Activated T-cell treated with anti-CD3 and anti-CD28 coated beads for 48 hours (primary cell): Measurements from ENCODE around the gene WWC1.
A peak's percentile ranks its signal among the peaks of the same experiment; 100 is the strongest.

Experiments used
- DNase-seq: peaks from one replicate; pipeline ENCODE4 v3.0.0-alpha.2; 2020; ENCODE audit warnings: low read depth

Gene WWC1

GRCh38 chr5:168291342-168291963 is at the start of gene WWC1:
Gene WWC1 (plus strand): TSS chr5:168291645. CDS start chr5:168292153, 508 bp downstream.
- peak; percentile 34 for DNase-seq

GRCh38 chr5:168244838-168245559 is 46.4 kb upstream of the WWC1 start:
- no peak for DNase-seq

GRCh38 chr5:168249923-168250322 is 41.5 kb upstream of the WWC1 start:
- no peak for DNase-seq

- no peak for DNase-seq
Observed at GRCh38 chr5:168251259-168251658, 40.2 kb upstream of the WWC1 start.

GRCh38 chr5:168254013-168254693 is 37.3 kb upstream of the WWC1 start:
- DNase-seq, result no peak

GRCh38 chr5:168260353-168261226 is 30.9 kb upstream of the WWC1 start:
- no peak for DNase-seq

GRCh38 chr5:168261227-168261571 is 30.2 kb upstream of the WWC1 start:
- DNase-seq, result no peak

- no peak for DNase-seq
Observed at GRCh38 chr5:168262042-168262743, 29.3 kb upstream of the WWC1 start.

GRCh38 chr5:168263121-168263520 is 28.3 kb upstream of the WWC1 start:
- DNase-seq, result no peak

GRCh38 chr5:168266016-168266415 is 25.4 kb upstream of the WWC1 start:
- no peak for DNase-seq

- peak; percentile 67 for DNase-seq
Observed at GRCh38 chr5:168268949-168269936, 22.2 kb upstream of the WWC1 start.

GRCh38 chr5:168269937-168270330 is 21.5 kb upstream of the WWC1 start:
- DNase-seq, result no peak

GRCh38 chr5:168270476-168270875 is 21.0 kb upstream of the WWC1 start:
- no peak for DNase-seq

GRCh38 chr5:168273056-168273980 is 18.1 kb upstream of the WWC1 start:
- DNase-seq, result no peak

- DNase-seq, result no peak
Observed at GRCh38 chr5:168274406-168274805, 17.0 kb upstream of the WWC1 start.

GRCh38 chr5:168275940-168276339 is 15.5 kb upstream of the WWC1 start:
- DNase-seq, result no peak

- DNase-seq, result no peak
Observed at GRCh38 chr5:168282120-168282519, 9.3 kb upstream of the WWC1 start.

- DNase-seq, result no peak
Observed at GRCh38 chr5:168284809-168285208, 6.6 kb upstream of the WWC1 start.

- no peak for DNase-seq
Observed at GRCh38 chr5:168285696-168286095, 5.7 kb upstream of the WWC1 start.
